CD4-positive, alpha-beta memory T cell (primary cell): ENCODE results near the gene ILF3. TPM values are rescaled to one million over a fixed set of nuclear protein-coding genes. Genes with fewer than 3 reads are reported as not detected.

Source experiments
- CTCF ChIA-PET: fragments of 350-600 bp; sonication (Branson Sonifier 250); formaldehyde crosslinking; loops from one replicate; lab custom pipeline; 2021; ENCODE audit warnings: inconsistent platforms; ENCODE audit not compliant: partially characterized antibody; lab: Charles Lee
- POLR2A ChIA-PET: fragments of 350-600 bp; sonication (Branson Sonifier 250); formaldehyde crosslinking; loops from one replicate; lab custom pipeline; 2021; ENCODE audit not compliant: partially characterized antibody; lab: Charles Lee
- DNase-seq, 5 donors: peaks; one replicate each; pipeline versions ENCODE4 v3.0.0 to v3.0.0-alpha.2; 2020 to 2022; ENCODE audit warnings: mixed read lengths in 1 of 5
- H3K27ac ChIP-seq: one replicate; pipeline ENCODE4 v1.7.0; 2013; ENCODE audit warnings: low read depth, low read length
- H3K27me3 ChIP-seq: 2 replicates; pipeline ENCODE4 v1.7.0; 2013; ENCODE audit warnings: mild to moderate bottlenecking, low read length, moderate library complexity; ENCODE audit not compliant: insufficient read depth
- H3K36me3 ChIP-seq: 2 replicates; pipeline ENCODE4 v1.7.0; 2013; ENCODE audit warnings: mild to moderate bottlenecking, low read length, moderate library complexity; ENCODE audit not compliant: insufficient read depth
- H3K4me1 ChIP-seq: 2 replicates; pipeline ENCODE4 v1.7.0; 2013; ENCODE audit warnings: mild to moderate bottlenecking, low read length, moderate library complexity; ENCODE audit not compliant: insufficient read depth
- H3K4me3 ChIP-seq, 2 donors: one replicate each; pipeline ENCODE4 v1.7.0; 2013; ENCODE audit warnings: low read length in 2 of 2, mild to moderate bottlenecking in 1 of 2
- H3K9me3 ChIP-seq, 2 donors: one replicate each; pipeline ENCODE4 v1.7.0; 2013; ENCODE audit warnings: low read length in 2 of 2, control low read depth in 1 of 2; ENCODE audit not compliant: control insufficient read depth in 1 of 2
- H3K27ac Mint-ChIP-seq, 7 donors: one replicate each; pipeline ENCODE4 v1.8.0; 2020 to 2021; ENCODE audit warnings: mixed read lengths in 7 of 7, mild to moderate bottlenecking in 6 of 7, inconsistent platforms in 3 of 7, moderate library complexity in 3 of 7
- H3K27me3 Mint-ChIP-seq, 2 donors: one replicate each; pipeline ENCODE4 v1.8.0; 2020 to 2021; ENCODE audit warnings: mixed read lengths in 2 of 2
- H3K36me3 Mint-ChIP-seq, 2 donors: one replicate each; pipeline ENCODE4 v1.8.0; 2020 to 2021; ENCODE audit warnings: mixed read lengths in 2 of 2, inconsistent platforms in 1 of 2, mild to moderate bottlenecking in 1 of 2
- H3K4me1 Mint-ChIP-seq, 4 donors: one replicate each; pipeline ENCODE4 v1.8.0; 2020 to 2021; ENCODE audit warnings: mixed read lengths in 4 of 4, mild to moderate bottlenecking in 1 of 4
- H3K4me3 Mint-ChIP-seq, 8 donors: one replicate each; pipeline ENCODE4 v1.8.0; 2020 to 2021; ENCODE audit warnings: mixed read lengths in 8 of 8, mild to moderate bottlenecking in 7 of 8, moderate library complexity in 6 of 8, inconsistent platforms in 3 of 8
- H3K9me3 Mint-ChIP-seq, 8 donors: one replicate each; pipeline ENCODE4 v1.8.0; 2020 to 2021; ENCODE audit warnings: mixed read lengths in 8 of 8, mild to moderate bottlenecking in 5 of 8, inconsistent platforms in 3 of 8, moderate library complexity in 1 of 8
- intact Hi-C: fragments of 100-400 bp; cut with micrococcal nuclease; formaldehyde crosslinking; loops from one replicate; pipeline ENCODE4 v1.15.1; 2023
- polyA plus RNA-seq, 2 donors: library from polyadenylated mRNA; unstranded; fragments of 300-500 nt; fragmentation: Illumina TruSeq; gene quantifications; one replicate each; pipeline ENCODE4 v1.2.3, GENCODE V29; 2021
- total RNA-seq, 2 experiments: library from RNA; stranded (reverse); gene quantifications; one replicate each; pipeline ENCODE4 v1.2.3, GENCODE V29; 2021

ILF3 gene
- total and polyA plus RNA-seq, 4 experiments from 2014 or later = 36.2 to 302 (median 197) TPM

- Mint-ChIP-seq H3K36me3 (peaks cover 48 to 72% of the 10 kb centered on the region in 2 donors), H3K9me3 (no peaks in the 10 kb centered on the region), H3K4me1 (peaks cover 0 to 3% (median 0%) of the 10 kb centered on the region in 4 donors), H3K27me3 (no peaks in the 10 kb centered on the region), H3K4me3 (no peak overlapping the region), H3K27ac (no peak overlapping the region)
- no peak for DNase-seq
- no peaks in the 10 kb centered on the region for H3K27me3 ChIP-seq
- no peak overlapping the region for H3K27ac ChIP-seq
- ChIA-PET POLR2A (no interaction called here), CTCF (no interaction called here)
- H3K4me1 ChIP-seq = no peaks in the 10 kb centered on the region
- no peaks in the 10 kb centered on the region for H3K9me3 ChIP-seq
- peaks cover 92% of the 10 kb centered on the region for H3K36me3 ChIP-seq
- intact Hi-C loops = no loop called here
- no peak overlapping the region for H3K4me3 ChIP-seq
Measured at GRCh38 chr19:10679743-10680142, 25.6 kb downstream of the ILF3 start.

GRCh38 chr19:10680545-10681135 is 26.5 kb downstream of the ILF3 start:
- Mint-ChIP-seq H3K36me3 (peaks cover 53 to 71% of the 10 kb centered on the region in 2 donors), H3K9me3 (no peaks in the 10 kb centered on the region), H3K27ac (peak overlapping the region in 3 of 7 donors; percentile 4 to 59 (median 13)), H3K4me3 (no peak overlapping the region), H3K4me1 (peaks cover 0 to 2% (median 0%) of the 10 kb centered on the region in 4 donors), H3K27me3 (no peaks in the 10 kb centered on the region)
- ChIA-PET CTCF (no interaction called here), POLR2A (interaction anchor here (1.1 to 1.8 kb wide), 3 partner anchors 13 to 16 kb away, joined by 3 to 9 read pairs (median 4); no protein-coding TSS in a partner anchor)
- Histone ChIP-seq H3K27ac (no peak overlapping the region), H3K4me1 (no peaks in the 10 kb centered on the region), H3K9me3 (no peaks in the 10 kb centered on the region), H3K4me3 (no peak overlapping the region), H3K36me3 (peaks cover 91% of the 10 kb centered on the region), H3K27me3 (no peaks in the 10 kb centered on the region)
- DNase-seq = no peak
- intact Hi-C loops = no loop called here

GRCh38 chr19:10681658-10682057 is 27.5 kb downstream of the ILF3 start:
- Histone ChIP-seq H3K4me3 (no peak overlapping the region), H3K27ac (no peak overlapping the region), H3K4me1 (no peaks in the 10 kb centered on the region), H3K27me3 (no peaks in the 10 kb centered on the region), H3K36me3 (peaks cover 92% of the 10 kb centered on the region), H3K9me3 (no peaks in the 10 kb centered on the region)
- Mint-ChIP-seq H3K27ac (peak overlapping the region in 1 of 7 donors; percentile 76), H3K9me3 (no peaks in the 10 kb centered on the region), H3K36me3 (peaks cover 52 to 74% of the 10 kb centered on the region in 2 donors), H3K4me3 (no peak overlapping the region), H3K4me1 (peaks cover 0 to 2% (median 0%) of the 10 kb centered on the region in 4 donors), H3K27me3 (no peaks in the 10 kb centered on the region)
- intact Hi-C loops = no loop called here
- DNase-seq = no peak
- ChIA-PET POLR2A (interaction anchor here (1.1 to 1.8 kb wide), 3 partner anchors 14 to 17 kb away, joined by 3 to 9 read pairs (median 4); no protein-coding TSS in a partner anchor), CTCF (interaction anchor here (1.0 to 1.5 kb wide), 2 partner anchors 18 to 23 kb away, joined by 3 read pairs; no protein-coding TSS in a partner anchor)

GRCh38 chr19:10682397-10683063 is 28.4 kb downstream of the ILF3 start:
- ChIA-PET CTCF (interaction anchor here (1.0 to 1.5 kb wide), 2 partner anchors 17 to 24 kb away, joined by 3 read pairs; no protein-coding TSS in a partner anchor), POLR2A (interaction anchor here (0.6 to 1.8 kb wide), 3 partner anchors 8 to 24 kb away, joined by 3 to 9 read pairs (median 3); no protein-coding TSS in a partner anchor)
- Mint-ChIP-seq H3K4me3 (no peak overlapping the region), H3K9me3 (no peaks in the 10 kb centered on the region), H3K27ac (no peak overlapping the region), H3K27me3 (no peaks in the 10 kb centered on the region), H3K4me1 (no peaks in the 10 kb centered on the region), H3K36me3 (peaks cover 44 to 68% of the 10 kb centered on the region in 2 donors)
- no peak for DNase-seq
- Histone ChIP-seq H3K9me3 (no peaks in the 10 kb centered on the region), H3K27me3 (no peaks in the 10 kb centered on the region), H3K4me3 (no peak overlapping the region), H3K36me3 (peaks cover 89% of the 10 kb centered on the region), H3K27ac (no peak overlapping the region), H3K4me1 (no peaks in the 10 kb centered on the region)
- intact Hi-C loops = no loop called here

GRCh38 chr19:10683064-10683426 is 28.9 kb downstream of the ILF3 start:
- POLR2A ChIA-PET = interaction anchor here (0.6 to 0.8 kb wide), 2 partner anchors 9 to 24 kb away, joined by 3 read pairs; no protein-coding TSS in a partner anchor
- Mint-ChIP-seq H3K36me3 (peaks cover 39 to 67% of the 10 kb centered on the region in 2 donors), H3K4me1 (no peaks in the 10 kb centered on the region), H3K9me3 (no peaks in the 10 kb centered on the region), H3K27me3 (no peaks in the 10 kb centered on the region), H3K4me3 (no peak overlapping the region), H3K27ac (no peak overlapping the region)
- Histone ChIP-seq H3K4me1 (no peaks in the 10 kb centered on the region), H3K36me3 (peaks cover 89% of the 10 kb centered on the region), H3K4me3 (no peak overlapping the region), H3K27ac (no peak overlapping the region), H3K9me3 (no peaks in the 10 kb centered on the region), H3K27me3 (no peaks in the 10 kb centered on the region)
- DNase-seq = no peak
- intact Hi-C loops = no loop called here
- CTCF ChIA-PET = no interaction called here

- Histone ChIP-seq H3K27ac (no peak overlapping the region), H3K9me3 (no peaks in the 10 kb centered on the region), H3K27me3 (no peaks in the 10 kb centered on the region), H3K36me3 (peaks cover 86% of the 10 kb centered on the region), H3K4me3 (no peak overlapping the region), H3K4me1 (no peaks in the 10 kb centered on the region)
- Mint-ChIP-seq H3K27me3 (no peaks in the 10 kb centered on the region), H3K4me3 (no peak overlapping the region), H3K4me1 (no peaks in the 10 kb centered on the region), H3K36me3 (peaks cover 34 to 65% of the 10 kb centered on the region in 2 donors), H3K27ac (no peak overlapping the region), H3K9me3 (no peaks in the 10 kb centered on the region)
- no peak for DNase-seq
- intact Hi-C loops = no loop called here
- POLR2A ChIA-PET = interaction anchor here (0.6 to 0.8 kb wide), 2 partner anchors 25 to 284 kb away, joined by 3 read pairs; no protein-coding TSS in a partner anchor
- CTCF ChIA-PET = no interaction called here
Measured at GRCh38 chr19:10683582-10683981, 29.4 kb downstream of the ILF3 start.

GRCh38 chr19:10685210-10685609 is 31.1 kb downstream of the ILF3 start:
- Histone ChIP-seq H3K27ac (no peak overlapping the region), H3K4me1 (no peaks in the 10 kb centered on the region), H3K4me3 (no peak overlapping the region), H3K27me3 (no peaks in the 10 kb centered on the region), H3K9me3 (no peaks in the 10 kb centered on the region), H3K36me3 (peaks cover 86% of the 10 kb centered on the region)
- H3K36me3 Mint-ChIP-seq = peaks cover 36 to 70% of the 10 kb centered on the region in 2 donors
- ChIA-PET CTCF (interaction anchor here (0.6 to 1.3 kb wide), 2 partner anchors 9 to 104 kb away, joined by 3 read pairs; no protein-coding TSS in a partner anchor), POLR2A (no interaction called here)
- peak overlapping the region in 1 of 7 donors; percentile 27 for H3K27ac Mint-ChIP-seq
- no peaks in the 10 kb centered on the region for H3K4me1 Mint-ChIP-seq
- H3K4me3 Mint-ChIP-seq = no peak overlapping the region
- DNase-seq = no peak
- intact Hi-C loops = no loop called here
- no peaks in the 10 kb centered on the region for H3K9me3 Mint-ChIP-seq
- H3K27me3 Mint-ChIP-seq = no peaks in the 10 kb centered on the region
